WTC11 (cell line): ENCODE measurements around the gene NECAB3. TPM values are rescaled to one million over a fixed set of nuclear protein-coding genes. Genes with fewer than 3 reads are reported as not detected.

ENCODE experiments used
- ATAC-seq: fragments of 200-7000 bp; cut with Tn5 transposase; 2 replicates; pipeline ENCODE4 v1.10.0; 2021; ENCODE audit warnings: mild to moderate bottlenecking, moderate library complexity
- CTCF ChIA-PET: fragments of 300-600 bp; sonication (Branson Sonifier 250); formaldehyde crosslinking; loops from one replicate; lab custom pipeline; 2021; ENCODE audit warnings: antibody characterized with exemption; lab: Charles Lee
- POLR2A ChIA-PET: fragments of 350-600 bp; sonication (Branson Sonifier 250); formaldehyde crosslinking; loops from one replicate; lab custom pipeline; 2021; ENCODE audit warnings: antibody characterized with exemption; lab: Charles Lee
- DNase-seq: peaks from one replicate; pipeline ENCODE4 v3.0.0; 2021; ENCODE audit warnings: low spot score
- H3K27ac Mint-ChIP-seq: 2 replicates; pipeline ENCODE4 v1.8.0; 2021; ENCODE audit warnings: mixed read lengths
- H3K27me3 Mint-ChIP-seq: 2 replicates; pipeline ENCODE4 v1.8.0; 2021; ENCODE audit warnings: low read depth, mild to moderate bottlenecking, moderate library complexity, mixed read lengths
- H3K36me3 Mint-ChIP-seq: 2 replicates; pipeline ENCODE4 v1.8.0; 2021; ENCODE audit warnings: mixed read lengths
- H3K4me1 Mint-ChIP-seq: 2 replicates; pipeline ENCODE4 v1.8.0; 2022; ENCODE audit warnings: mixed read lengths
- H3K4me3 Mint-ChIP-seq: 2 replicates; pipeline ENCODE4 v1.8.0; 2021; ENCODE audit warnings: mild to moderate bottlenecking, moderate library complexity, mixed read lengths
- H3K9me3 Mint-ChIP-seq: 2 replicates; pipeline ENCODE4 v1.8.0; 2021; ENCODE audit warnings: mixed read lengths
- CDX4 ChIP-seq: fragments of 250-450 bp; sonication (Bioruptor Pico); IDR thresholded peaks from 2 replicates; pipeline ENCODE4 v1.9.0; 2021; ENCODE audit warnings: moderate library complexity, mild to moderate bottlenecking, inconsistent platforms, borderline replicate concordance
- E2F5 ChIP-seq: sonication (generic); formaldehyde crosslinking; IDR thresholded peaks from 2 replicates; pipeline ENCODE4 v1.8.1; 2022; ENCODE audit warnings: mild to moderate bottlenecking, moderate library complexity, missing genetic modification reagents
- FOXP1 ChIP-seq: sonication (generic); formaldehyde crosslinking; IDR thresholded peaks from 2 replicates; pipeline ENCODE4 v1.8.0; 2022; ENCODE audit warnings: missing genetic modification reagents, mild to moderate bottlenecking, moderate library complexity, borderline replicate concordance
- GABPB1 ChIP-seq: sonication (generic); formaldehyde crosslinking; IDR thresholded peaks from 2 replicates; pipeline ENCODE4 v1.8.1; 2023; ENCODE audit warnings: mild to moderate bottlenecking, missing genetic modification reagents
- GRHL2 ChIP-seq: fragments of 250-450 bp; sonication (Bioruptor Pico); IDR thresholded peaks from 2 replicates; pipeline ENCODE4 v1.8.0; 2022; ENCODE audit warnings: mild to moderate bottlenecking, moderate library complexity; ENCODE audit not compliant: insufficient replicate concordance, severe bottlenecking
- HMGXB4 ChIP-seq: sonication (generic); formaldehyde crosslinking; IDR thresholded peaks from 2 replicates; pipeline ENCODE4 v1.8.1; 2023; ENCODE audit warnings: mild to moderate bottlenecking, moderate library complexity, missing genetic modification reagents
- IRF2 ChIP-seq: sonication (generic); formaldehyde crosslinking; IDR thresholded peaks from 2 replicates; pipeline ENCODE4 v1.8.0; 2022; ENCODE audit warnings: low read depth, missing genetic modification reagents, borderline replicate concordance
- NFYB ChIP-seq: sonication (generic); formaldehyde crosslinking; conservative IDR thresholded peaks from 2 replicates; pipeline ENCODE4 v1.8.0; 2022; ENCODE audit warnings: low read depth, missing genetic modification reagents
- TEAD1 ChIP-seq: sonication (generic); formaldehyde crosslinking; IDR thresholded peaks from 2 replicates; pipeline ENCODE4 v1.8.0; 2022; ENCODE audit warnings: mild to moderate bottlenecking, missing genetic modification reagents
- ZBTB21 ChIP-seq: sonication (generic); formaldehyde crosslinking; IDR thresholded peaks from 2 replicates; pipeline ENCODE4 v1.8.1; 2023; ENCODE audit warnings: mild to moderate bottlenecking, missing genetic modification reagents, borderline replicate concordance
- ZBTB43 ChIP-seq: sonication (generic); formaldehyde crosslinking; IDR thresholded peaks from 2 replicates; pipeline ENCODE4 v1.8.1; 2023; ENCODE audit warnings: mild to moderate bottlenecking, missing genetic modification reagents
- ZMAT4 ChIP-seq: fragments of 250-450 bp; sonication (Bioruptor Pico); IDR thresholded peaks from 2 replicates; pipeline ENCODE4 v1.9.0; 2021; ENCODE audit warnings: mild to moderate bottlenecking
- ZNF219 ChIP-seq: sonication (generic); formaldehyde crosslinking; IDR thresholded peaks from 2 replicates; pipeline ENCODE4 v1.8.0; 2023; ENCODE audit warnings: missing genetic modification reagents, mild to moderate bottlenecking, borderline replicate concordance
- ZNF263 ChIP-seq: sonication (generic); formaldehyde crosslinking; IDR thresholded peaks from 2 replicates; pipeline ENCODE4 v1.8.1; 2022; ENCODE audit warnings: low read depth, mild to moderate bottlenecking, moderate library complexity, missing genetic modification reagents
- total RNA-seq: library from RNA; stranded (reverse); gene quantifications from 3 replicates; pipeline ENCODE4 v1.2.3, GENCODE V29; 2021
- TF ChIP-seq, protein P1 (sequence below): sonication (generic); formaldehyde crosslinking; IDR thresholded peaks from 2 replicates; pipeline ENCODE4 v1.8.0; 2022; ENCODE audit warnings: mild to moderate bottlenecking, missing genetic modification reagents
- TF ChIP-seq, protein P2 (sequence below): sonication (generic); formaldehyde crosslinking; IDR thresholded peaks from 2 replicates; pipeline ENCODE4 v1.8.0; 2023; ENCODE audit warnings: mild to moderate bottlenecking, missing genetic modification reagents
- TF ChIP-seq, protein P3 (sequence below): sonication (generic); formaldehyde crosslinking; IDR thresholded peaks from 2 replicates; pipeline ENCODE4 v1.8.1; 2022; ENCODE audit warnings: missing genetic modification reagents, borderline replicate concordance
- TF ChIP-seq, protein P4 (sequence below): sonication (generic); formaldehyde crosslinking; IDR thresholded peaks from 2 replicates; pipeline ENCODE4 v1.8.1; 2023; ENCODE audit warnings: mild to moderate bottlenecking, missing genetic modification reagents, borderline replicate concordance

NECAB3 gene
- total RNA-seq, 1 experiment from 2014 or later, result 38.0 TPM

DNA sequence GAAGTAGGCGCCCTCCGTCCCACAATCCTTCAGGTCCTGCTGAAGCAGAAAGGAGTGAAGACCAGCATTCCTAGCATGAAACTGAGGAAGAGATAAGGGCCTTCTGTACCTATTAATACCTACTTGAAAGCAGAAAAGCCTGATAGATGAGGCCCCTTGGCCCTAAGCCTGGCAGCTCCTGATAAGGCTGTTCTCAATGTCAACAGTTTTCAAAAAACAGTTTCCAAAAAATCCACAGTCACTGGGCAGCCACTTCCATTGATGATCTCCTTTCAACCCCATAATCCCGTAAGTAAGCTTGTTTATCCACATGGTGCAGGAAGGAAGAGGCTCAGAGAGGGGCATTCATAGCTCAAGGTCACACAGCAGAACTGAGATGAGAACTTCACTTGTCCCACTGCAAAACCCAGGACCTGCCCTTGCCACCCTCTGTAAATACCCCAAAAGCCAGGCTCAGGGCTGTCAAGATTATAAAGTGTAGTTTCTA, 14.8 kb upstream of the NECAB3 start (continued):
- TF ChIP-seq NFYB (CRISPR knock-in tag), result no peak
- TF ChIP-seq, protein P1, sequence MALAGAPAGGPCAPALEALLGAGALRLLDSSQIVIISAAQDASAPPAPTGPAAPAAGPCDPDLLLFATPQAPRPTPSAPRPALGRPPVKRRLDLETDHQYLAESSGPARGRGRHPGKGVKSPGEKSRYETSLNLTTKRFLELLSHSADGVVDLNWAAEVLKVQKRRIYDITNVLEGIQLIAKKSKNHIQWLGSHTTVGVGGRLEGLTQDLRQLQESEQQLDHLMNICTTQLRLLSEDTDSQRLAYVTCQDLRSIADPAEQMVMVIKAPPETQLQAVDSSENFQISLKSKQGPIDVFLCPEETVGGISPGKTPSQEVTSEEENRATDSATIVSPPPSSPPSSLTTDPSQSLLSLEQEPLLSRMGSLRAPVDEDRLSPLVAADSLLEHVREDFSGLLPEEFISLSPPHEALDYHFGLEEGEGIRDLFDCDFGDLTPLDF, result no peak

DNA sequence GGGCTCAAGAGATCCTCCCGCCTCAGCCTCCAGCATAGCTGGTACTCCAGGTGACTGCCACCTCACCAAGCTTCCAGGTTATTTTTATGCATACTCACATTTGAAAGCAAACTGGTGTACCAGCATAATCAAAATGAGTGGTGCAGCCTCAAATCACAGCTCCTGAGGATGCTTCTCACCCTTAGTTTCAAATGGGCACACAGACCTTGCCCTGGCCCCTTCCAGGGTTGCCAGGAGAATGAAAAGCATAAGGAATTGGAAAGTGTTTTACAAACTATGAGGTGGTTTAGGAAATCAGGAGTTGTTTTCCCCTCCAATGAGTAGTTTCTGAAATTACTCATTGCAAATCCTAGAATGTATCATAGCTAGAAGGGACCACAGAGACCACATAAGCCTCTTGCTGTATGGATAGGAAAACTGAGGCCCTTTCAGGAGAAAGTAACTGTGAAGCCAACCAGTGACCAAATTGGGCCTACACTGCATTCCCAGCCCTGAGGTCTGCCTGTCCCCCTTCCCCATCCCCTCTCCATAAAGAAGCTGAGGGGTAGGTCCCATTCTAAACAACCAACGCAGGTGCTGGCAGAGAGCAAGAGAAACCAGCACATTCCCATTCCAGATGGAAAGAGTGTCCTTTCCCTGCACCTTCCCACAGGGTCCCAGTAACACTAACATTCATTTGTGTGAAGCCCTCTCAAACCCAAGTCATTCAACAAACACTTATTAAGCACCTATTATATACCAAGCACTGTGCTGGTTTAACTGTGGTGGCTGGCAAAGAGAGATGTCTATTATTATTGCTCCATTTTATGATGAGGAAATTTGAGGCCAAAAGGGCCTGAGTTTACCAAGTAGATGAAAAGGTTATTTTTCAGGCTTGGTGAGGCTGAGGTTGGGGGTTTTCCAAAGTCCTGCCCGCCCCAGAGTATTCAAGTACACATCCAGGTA, 14.0 kb upstream of the NECAB3 start:
- Mint-ChIP-seq H3K4me1 (peaks cover 25% of the 10 kb centered on the region), H3K27me3 (peaks cover 30% of the 10 kb centered on the region), H3K4me3 (no peak overlapping the region), H3K36me3 (no peaks in the 10 kb centered on the region), H3K27ac (no peak overlapping the region), H3K9me3 (no peaks in the 10 kb centered on the region)
- ChIA-PET POLR2A (no interaction called here), CTCF (interaction anchor here (1.0 to 1.7 kb wide), 2 partner anchors 20 to 22 kb away, joined by 4 to 7 read pairs; partner anchors contain the start of gene ACTL10)
- ATAC-seq (no peak), DNase-seq (no peak)
- TF ChIP-seq, protein P2, sequence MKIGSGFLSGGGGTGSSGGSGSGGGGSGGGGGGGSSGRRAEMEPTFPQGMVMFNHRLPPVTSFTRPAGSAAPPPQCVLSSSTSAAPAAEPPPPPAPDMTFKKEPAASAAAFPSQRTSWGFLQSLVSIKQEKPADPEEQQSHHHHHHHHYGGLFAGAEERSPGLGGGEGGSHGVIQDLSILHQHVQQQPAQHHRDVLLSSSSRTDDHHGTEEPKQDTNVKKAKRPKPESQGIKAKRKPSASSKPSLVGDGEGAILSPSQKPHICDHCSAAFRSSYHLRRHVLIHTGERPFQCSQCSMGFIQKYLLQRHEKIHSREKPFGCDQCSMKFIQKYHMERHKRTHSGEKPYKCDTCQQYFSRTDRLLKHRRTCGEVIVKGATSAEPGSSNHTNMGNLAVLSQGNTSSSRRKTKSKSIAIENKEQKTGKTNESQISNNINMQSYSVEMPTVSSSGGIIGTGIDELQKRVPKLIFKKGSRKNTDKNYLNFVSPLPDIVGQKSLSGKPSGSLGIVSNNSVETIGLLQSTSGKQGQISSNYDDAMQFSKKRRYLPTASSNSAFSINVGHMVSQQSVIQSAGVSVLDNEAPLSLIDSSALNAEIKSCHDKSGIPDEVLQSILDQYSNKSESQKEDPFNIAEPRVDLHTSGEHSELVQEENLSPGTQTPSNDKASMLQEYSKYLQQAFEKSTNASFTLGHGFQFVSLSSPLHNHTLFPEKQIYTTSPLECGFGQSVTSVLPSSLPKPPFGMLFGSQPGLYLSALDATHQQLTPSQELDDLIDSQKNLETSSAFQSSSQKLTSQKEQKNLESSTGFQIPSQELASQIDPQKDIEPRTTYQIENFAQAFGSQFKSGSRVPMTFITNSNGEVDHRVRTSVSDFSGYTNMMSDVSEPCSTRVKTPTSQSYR (CRISPR knock-in tag), result no peak
- TF ChIP-seq E2F5 (no peak), TEAD1 (no peak), FOXP1 (CRISPR knock-in tag) (no peak), CDX4 (no peak), ZBTB43 (CRISPR knock-in tag) (no peak), ZBTB21 (CRISPR knock-in tag) (no peak), HMGXB4 (CRISPR knock-in tag) (no peak), ZMAT4 (CRISPR knock-in tag) (no peak), ZNF263 (CRISPR knock-in tag) (no peak), GABPB1 (no peak), IRF2 (CRISPR knock-in tag) (no peak), GRHL2 (CRISPR knock-in tag) (no peak), ZNF219 (CRISPR knock-in tag) (no peak)
- TF ChIP-seq, protein P3, sequence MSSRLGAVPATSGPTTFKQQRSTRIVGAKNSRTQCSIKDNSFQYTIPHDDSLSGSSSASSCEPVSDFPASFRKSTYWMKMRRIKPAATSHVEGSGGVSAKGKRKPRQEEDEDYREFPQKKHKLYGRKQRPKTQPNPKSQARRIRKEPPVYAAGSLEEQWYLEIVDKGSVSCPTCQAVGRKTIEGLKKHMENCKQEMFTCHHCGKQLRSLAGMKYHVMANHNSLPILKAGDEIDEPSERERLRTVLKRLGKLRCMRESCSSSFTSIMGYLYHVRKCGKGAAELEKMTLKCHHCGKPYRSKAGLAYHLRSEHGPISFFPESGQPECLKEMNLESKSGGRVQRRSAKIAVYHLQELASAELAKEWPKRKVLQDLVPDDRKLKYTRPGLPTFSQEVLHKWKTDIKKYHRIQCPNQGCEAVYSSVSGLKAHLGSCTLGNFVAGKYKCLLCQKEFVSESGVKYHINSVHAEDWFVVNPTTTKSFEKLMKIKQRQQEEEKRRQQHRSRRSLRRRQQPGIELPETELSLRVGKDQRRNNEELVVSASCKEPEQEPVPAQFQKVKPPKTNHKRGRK, result no peak
- TF ChIP-seq, protein P4, sequence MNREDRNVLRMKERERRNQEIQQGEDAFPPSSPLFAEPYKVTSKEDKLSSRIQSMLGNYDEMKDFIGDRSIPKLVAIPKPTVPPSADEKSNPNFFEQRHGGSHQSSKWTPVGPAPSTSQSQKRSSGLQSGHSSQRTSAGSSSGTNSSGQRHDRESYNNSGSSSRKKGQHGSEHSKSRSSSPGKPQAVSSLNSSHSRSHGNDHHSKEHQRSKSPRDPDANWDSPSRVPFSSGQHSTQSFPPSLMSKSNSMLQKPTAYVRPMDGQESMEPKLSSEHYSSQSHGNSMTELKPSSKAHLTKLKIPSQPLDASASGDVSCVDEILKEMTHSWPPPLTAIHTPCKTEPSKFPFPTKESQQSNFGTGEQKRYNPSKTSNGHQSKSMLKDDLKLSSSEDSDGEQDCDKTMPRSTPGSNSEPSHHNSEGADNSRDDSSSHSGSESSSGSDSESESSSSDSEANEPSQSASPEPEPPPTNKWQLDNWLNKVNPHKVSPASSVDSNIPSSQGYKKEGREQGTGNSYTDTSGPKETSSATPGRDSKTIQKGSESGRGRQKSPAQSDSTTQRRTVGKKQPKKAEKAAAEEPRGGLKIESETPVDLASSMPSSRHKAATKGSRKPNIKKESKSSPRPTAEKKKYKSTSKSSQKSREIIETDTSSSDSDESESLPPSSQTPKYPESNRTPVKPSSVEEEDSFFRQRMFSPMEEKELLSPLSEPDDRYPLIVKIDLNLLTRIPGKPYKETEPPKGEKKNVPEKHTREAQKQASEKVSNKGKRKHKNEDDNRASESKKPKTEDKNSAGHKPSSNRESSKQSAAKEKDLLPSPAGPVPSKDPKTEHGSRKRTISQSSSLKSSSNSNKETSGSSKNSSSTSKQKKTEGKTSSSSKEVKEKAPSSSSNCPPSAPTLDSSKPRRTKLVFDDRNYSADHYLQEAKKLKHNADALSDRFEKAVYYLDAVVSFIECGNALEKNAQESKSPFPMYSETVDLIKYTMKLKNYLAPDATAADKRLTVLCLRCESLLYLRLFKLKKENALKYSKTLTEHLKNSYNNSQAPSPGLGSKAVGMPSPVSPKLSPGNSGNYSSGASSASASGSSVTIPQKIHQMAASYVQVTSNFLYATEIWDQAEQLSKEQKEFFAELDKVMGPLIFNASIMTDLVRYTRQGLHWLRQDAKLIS, result no peak
